ENCODE measurements around the gene ZNF276.
A peak's percentile ranks its signal among the peaks of the same experiment; 100 is the strongest.

ZNF276 gene

DNA sequence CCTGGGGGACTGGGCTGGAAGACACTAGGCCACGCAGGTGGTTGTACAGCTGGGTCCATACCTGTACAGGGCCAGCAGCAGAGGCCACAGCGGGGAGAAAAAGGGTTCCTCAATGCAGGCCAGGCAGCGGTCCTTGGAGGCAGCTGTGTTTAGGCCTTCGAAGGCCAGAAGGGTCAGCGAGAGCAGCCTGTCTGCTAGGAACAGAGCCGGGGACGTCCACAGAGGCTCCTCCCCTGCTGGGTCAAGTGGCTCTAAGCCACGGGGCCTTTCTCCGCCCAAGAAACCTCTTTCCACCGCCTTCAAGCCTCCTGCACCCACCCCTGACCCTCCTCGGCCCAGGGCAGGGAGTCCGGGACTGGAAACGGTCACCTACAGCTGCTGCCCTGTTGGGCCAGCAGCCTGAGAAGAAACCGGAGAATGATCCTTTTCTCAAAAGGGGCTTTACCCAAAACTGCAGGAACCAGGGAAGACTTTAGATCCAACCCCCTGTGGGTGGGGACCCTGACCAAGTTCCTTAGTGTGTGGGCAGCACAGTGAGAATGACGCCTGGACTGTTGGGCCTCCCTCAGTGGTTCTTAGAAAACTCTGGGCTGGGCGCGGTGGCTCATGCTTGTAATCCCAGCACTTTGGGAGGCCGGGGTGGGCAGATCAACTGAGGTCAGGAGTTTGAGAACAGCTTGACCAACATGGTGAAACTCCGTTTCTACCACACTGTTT lies 11.5 kb upstream of the ZNF276 start:
- H3K4me3 ChIP-seq (ENCODE audit: low read depth, low read length), result no peak overlapping the region
- DNase-seq (ENCODE audit: low read depth), result no peak

DNA sequence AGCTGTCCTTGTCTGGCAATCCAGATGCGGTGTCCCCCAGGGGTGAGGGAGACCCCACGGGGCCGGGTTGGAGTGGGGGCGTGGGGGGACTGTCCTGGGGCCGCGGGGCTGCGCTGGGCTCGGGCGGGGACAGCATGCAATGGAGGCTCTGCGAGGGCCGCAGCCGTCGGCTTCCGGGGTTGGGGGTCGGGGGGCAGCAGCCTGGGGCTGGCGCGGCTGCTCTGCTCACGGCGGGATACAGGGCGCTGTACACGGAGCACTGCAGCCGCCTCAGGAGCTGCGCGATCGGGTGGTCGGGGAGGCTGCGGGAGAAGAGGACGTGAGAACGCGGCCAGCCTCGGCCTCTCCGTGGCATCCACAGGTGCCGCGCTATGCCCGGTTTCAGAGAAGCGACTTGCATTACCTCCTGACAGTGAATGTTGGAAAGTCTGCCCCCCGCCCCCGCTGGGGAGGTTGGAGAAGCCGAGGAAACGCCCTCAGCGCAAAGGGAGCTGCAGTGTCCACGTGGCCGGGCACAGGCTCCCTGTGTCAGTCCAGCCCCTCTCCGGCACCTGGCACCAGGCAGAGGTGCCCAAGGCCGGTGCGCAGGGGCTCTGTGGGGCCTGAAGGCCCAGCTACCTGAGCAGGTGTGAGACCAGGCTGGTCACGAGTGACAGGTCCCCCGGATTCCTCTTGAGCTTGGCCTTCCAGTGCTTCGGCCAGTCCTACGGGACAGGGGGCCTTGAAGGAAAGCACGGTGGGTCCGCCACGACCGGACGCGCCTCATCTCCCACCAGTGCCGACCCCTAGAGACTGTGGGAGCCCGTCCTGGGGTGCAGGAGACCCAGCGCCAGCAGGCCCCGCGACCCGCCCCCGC lies 10.4 kb upstream of the ZNF276 start:
- H3K4me3 ChIP-seq (ENCODE audit: low read depth, low read length), result no peak overlapping the region
- DNase-seq (ENCODE audit: low read depth), result no peak

DNA sequence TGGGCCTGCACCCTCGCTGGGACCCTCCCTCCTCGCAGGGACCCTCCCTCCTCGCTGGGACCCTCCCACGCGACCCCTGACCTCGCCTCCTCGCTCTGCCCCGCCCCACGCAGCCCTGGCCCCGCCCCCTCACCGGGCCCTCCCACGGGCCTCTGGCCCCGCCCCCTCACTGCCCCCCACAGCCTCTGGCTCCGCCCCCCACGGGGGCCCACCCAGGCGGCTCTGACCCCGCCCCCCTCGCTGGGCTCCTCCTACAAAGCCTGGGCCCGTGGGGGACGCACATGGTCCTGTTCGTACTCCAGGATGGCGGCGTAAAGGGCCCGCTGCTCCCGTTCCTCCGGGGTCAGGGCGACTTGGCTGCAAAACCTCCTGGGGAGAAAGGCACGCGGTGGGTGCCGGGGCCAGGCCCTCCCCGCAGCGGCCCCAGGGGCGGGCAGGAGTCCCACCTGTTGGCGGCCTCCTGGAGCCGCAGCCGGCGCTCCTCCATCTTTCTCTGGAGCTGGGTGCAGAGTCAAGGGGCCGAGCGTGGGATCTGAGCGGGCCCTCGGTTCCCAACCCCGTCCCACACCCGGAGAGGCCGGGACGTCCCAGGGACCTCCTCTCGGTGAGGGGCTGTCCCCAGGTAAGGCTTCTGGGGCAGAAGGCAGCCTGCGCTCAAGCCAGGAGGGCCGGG lies 9.6 kb upstream of the ZNF276 start:
- H3K4me3 ChIP-seq (ENCODE audit: low read depth, low read length), result peak overlapping the region; percentile 71
- DNase-seq (ENCODE audit: low read depth), result no peak

DNA sequence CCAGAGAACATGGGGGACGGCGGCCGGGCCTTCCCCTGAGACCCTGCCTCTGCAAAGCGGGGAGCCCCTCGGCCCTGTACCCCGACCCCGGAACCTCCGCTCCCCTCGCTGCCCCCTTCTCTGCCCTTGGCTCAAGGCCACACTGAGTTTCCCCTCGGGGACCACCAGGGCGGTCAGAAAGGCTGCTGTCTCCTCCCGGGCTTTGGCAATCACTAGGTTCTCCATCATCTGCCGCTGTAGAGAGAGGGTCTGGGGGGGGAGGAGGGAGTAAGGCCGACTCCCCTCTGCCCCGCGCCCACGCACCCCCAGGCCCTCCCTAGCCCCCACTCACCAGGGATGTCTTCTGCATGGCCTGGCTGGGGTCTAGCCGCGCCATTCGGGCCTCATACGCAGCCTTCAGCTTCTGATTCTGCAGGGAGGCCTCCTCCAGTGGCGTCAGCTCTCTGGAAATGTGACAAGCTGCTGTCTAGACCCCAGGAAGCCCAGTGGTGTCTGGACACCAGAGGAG lies 9.0 kb upstream of the ZNF276 start:
- H3K4me3 ChIP-seq (ENCODE audit: low read depth, low read length), result peak overlapping the region; percentile 71
- DNase-seq (ENCODE audit: low read depth), result no peak

DNA sequence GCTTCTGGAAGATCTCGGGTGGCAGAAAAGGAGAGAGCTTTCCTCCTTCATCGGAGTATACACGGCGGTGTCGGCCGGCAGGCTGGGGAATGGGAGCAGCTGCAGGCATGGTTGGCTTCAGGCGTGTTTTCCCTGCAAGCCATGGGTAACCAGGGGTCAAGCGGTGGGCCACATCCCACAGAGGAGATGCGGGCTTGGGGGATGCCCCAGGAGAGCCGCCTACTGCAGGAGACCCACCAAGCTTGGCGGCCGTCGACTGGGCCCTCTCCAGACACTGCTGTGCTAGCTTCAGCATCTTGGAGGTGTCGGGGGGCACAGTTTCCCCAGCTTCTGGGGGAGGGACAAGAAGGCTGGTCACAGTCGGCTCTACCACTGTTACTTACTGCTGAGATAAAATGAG lies 4.8 kb upstream of the ZNF276 start:
- H3K4me3 ChIP-seq (ENCODE audit: low read depth, low read length), result no peak overlapping the region
- no peak for DNase-seq (ENCODE audit: low read depth)

DNA sequence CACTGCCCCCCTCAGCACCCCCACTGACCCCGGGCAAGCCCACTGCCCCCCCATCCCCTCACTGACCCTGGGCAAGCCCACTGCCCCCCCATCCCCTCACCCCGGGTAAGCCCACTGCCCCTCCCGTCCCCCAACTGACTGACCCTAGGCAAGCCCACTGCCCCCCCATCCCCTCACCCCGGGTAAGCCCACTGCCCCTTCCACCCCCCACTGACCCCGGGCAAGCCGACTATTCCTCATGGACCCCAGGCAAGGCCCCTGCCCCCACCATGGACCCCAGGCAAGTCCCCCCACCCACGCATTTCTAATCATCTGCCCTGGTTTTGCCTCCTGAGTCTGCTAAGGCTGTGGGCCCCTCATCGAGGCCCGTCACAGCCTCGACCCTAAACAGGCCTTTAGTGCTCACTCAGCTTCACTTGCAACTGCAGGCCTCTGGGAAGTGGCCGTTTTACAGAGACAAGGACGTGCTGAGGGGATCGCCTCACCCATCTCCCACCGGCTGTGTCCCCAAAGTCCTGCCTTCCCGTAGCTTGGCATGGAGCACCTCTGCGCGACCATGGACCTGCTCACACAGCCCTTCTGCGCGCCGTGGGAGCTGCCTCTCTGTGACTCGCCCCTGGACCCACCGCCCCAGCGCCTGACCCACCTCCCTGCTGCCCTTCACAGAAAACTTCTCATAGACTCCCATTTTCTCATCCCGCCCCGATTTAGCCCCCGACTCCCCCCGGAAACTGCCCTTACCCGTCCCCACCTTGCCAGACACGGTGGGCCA lies 4.2 kb upstream of the ZNF276 start:
- no peak overlapping the region for H3K4me3 ChIP-seq (ENCODE audit: low read depth, low read length)
- DNase-seq (ENCODE audit: low read depth), result no peak

DNA sequence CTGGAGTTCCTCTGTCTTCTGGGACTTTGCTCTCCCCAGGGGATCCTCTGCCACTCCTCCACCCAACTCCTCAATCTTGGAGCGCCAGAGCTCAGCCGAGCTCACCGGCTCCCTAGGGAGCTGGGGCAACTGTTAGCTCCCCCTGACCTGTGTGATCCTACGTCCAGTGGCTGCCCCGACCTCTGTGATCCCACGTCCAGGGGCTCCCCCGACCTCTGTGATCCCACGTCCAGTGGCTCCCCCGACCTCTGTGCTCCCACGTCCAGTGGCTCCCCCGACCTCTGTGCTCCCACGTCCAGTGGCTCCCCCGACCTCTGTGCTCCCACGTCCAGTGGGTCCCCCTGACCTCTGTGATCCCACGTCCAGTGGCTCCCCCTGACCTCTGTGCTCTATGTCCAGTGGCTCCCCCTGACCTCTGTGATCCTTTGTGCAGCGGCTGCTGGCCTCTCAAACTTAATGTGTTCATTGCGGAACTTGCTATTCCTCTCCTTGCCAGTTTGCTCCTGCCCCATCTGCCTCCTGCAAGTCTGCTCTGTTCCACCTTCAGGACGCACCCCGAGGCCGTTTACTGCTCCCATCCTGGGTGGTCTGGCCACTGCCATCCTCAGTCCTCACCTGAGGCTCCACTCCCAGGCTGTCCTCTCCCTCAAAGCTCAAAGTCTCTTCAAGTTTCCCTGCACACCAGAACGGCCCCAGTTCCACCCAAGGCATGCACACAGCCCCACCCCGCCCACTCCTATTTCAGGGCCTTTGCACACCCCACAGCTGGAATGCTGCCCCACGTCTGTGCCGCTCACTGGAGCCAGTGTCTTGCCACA lies 3.4 kb upstream of the ZNF276 start:
- no peak overlapping the region for H3K4me3 ChIP-seq (ENCODE audit: low read depth, low read length)
- DNase-seq (ENCODE audit: low read depth), result no peak

DNA sequence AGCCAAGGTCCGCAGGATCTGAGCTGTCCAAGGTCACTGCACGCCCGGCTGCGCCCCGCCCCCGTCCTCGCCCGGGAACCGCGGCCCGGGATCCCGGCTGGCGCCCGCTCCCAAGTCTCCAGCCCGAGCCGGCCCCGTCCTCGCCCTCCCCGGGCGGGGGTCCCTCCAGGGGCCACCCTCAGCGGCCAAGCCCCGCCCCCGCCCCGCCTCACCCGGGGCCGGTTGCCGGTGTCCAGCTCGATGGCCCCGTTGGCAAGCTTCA lies 855 bp upstream of the ZNF276 start:
- peak overlapping the region; percentile 74 for H3K4me3 ChIP-seq (ENCODE audit: low read depth, low read length)
- DNase-seq (ENCODE audit: low read depth), result no peak

DNA sequence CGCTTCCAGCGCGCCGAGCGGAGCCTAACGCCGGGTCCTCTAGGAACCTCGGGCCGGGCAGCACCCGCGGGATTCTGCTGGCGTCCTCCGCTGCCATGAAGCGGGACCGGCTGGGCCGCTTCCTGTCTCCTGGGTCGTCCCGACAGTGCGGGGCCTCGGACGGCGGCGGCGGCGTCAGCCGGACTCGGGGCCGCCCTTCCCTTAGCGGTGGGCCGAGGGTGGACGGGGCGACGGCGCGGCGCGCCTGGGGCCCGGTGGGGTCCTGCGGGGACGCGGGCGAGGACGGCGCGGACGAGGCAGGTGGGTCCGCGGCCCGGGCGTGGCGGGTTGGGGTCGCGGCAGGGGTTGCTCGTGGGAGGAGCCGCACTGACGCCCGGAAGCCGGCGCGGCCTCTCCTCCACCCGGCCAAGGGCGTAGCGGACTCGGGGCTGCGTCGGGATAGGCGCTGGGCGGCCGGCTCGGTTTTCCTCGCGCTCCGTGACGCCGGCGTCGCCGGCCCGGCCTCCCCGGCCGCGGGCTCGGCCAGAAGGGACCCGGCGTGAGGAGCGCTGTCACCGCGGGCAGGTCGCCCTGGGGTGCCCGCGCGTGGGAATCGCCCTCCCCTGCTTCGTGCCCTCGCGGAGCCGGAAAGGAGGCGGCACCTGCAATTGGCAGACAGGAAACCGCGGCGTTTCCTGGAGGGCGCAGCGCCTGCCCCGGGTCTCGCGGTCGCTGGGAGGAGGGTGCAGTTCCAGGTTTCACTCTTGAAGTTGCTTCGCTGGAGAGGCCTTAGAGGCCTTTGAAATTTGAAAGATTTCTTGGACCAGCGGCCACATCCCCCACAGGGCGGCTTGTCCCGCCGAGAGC lies 432 bp downstream of the ZNF276 start:
- peak overlapping the region; percentile 74 for H3K4me3 ChIP-seq (ENCODE audit: low read depth, low read length)
- DNase-seq (ENCODE audit: low read depth), result no peak

DNA sequence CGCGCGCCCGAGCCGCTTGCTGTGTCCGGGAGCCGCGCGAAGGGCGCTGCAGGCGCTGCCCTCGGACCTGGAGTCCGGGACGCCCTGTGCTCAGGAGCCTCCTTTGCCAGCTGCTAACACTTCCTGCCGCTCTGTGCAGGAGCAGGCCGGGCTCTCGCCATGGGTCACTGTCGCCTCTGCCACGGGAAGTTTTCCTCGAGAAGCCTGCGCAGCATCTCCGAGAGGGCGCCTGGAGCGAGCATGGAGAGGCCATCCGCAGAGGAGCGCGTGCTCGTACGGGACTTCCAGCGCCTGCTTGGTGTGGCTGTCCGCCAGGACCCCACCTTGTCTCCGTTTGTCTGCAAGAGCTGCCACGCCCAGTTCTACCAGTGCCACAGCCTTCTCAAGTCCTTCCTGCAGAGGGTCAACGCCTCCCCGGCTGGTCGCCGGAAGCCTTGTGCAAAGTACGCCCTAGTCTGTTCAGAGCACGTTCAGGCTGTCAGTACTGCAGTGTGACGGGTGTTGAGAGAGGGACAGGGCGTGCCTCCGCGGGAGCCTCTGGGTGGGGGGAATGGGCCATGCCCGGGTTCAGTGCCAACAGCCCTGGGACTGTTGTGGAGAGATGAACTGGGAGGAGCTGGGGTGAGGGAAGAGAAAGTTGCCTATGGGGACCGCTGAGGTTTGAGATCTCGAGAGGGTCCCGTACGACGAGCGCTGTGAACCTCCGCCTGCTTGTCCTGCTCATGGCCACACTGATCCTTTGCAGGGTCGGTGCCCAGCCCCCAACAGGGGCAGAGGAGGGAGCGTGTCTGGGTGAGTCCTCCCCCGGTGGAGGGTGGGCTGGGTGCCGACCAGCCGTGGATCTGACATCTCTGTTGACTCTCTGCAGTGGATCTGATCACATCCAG lies 1.3 kb downstream of the ZNF276 start:
- no peak for DNase-seq (ENCODE audit: low read depth)
- H3K4me3 ChIP-seq (ENCODE audit: low read depth, low read length), result peak overlapping the region; percentile 74

DNA sequence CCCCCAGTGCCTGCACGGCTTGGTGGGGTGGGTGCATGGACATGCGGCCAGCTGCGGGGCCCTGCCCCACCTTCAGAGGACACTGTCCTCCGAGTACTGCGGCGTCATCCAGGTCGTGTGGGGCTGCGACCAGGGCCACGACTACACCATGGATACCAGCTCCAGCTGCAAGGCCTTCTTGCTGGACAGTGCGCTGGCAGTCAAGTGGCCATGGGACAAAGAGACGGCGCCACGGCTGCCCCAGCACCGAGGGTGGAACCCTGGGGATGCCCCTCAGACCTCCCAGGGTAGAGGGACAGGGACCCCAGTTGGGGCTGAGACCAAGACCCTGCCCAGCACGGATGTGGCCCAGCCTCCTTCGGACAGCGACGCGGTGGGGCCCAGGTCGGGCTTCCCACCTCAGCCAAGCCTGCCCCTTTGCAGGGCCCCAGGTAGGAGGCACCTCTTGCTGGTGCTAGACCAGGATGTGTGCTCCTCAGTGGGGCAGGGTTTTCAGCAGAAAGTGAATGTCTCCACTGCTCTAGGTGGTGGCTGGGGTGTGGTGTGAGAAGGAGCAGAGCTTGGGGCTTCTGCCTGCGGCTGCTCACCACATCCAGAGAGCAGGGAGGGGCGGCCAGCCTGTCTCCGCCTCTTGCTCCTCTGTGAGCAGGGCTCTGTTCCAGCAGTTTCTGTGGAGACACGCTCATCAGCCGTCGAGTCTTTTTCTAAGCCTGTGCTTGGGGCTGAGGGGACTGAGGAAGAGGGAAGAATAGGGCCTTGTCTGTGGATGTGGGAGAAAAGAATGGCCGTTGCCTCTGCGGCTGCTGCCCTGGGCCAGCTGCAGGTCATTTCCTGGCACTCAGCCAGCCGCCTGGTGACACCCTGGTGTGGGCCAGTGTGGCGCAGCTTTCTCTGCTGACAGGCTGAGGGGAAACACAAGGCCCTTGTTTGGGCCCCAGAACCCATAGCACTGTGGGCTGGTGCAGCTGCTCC lies 2.2 kb downstream of the ZNF276 start:
- H3K4me3 ChIP-seq (ENCODE audit: low read depth, low read length), result no peak overlapping the region
- no peak for DNase-seq (ENCODE audit: low read depth)

DNA sequence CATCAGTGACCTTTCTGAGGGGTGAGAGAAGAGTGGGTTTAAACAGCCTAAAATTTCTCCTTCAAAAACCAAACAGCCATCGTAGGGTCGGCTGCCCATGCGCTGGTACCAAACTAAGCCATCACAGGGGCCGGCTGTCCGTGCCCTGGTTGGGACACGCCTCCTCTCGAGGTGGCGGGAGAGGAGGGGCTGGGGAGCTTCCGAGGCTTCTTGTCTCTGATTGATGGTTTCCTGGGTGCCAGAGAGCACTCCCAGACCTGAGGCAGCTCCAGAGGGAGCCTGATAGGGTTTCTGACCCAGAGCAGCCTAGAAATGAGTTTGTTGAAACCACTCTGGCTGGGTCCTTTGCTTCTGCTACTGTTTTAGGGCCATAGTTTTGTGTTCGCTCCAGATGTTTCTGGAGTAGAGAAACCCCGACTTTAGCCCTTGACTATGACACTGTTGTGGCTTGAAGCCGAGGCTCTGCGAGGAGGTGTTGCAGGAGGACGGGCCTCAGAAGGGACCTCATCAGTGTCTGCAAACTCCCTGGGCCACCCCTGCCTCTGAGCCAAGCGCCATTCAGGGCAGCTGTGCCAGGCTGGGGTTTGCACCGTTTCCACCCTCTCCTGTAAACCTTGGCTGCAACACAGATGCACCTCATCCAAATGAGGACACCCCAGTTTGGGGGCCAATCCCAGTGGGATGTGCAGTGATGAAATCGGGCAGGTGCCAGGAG lies 6.2 kb downstream of the ZNF276 start:
- no peak overlapping the region for H3K4me3 ChIP-seq (ENCODE audit: low read depth, low read length)
- DNase-seq (ENCODE audit: low read depth), result no peak

DNA sequence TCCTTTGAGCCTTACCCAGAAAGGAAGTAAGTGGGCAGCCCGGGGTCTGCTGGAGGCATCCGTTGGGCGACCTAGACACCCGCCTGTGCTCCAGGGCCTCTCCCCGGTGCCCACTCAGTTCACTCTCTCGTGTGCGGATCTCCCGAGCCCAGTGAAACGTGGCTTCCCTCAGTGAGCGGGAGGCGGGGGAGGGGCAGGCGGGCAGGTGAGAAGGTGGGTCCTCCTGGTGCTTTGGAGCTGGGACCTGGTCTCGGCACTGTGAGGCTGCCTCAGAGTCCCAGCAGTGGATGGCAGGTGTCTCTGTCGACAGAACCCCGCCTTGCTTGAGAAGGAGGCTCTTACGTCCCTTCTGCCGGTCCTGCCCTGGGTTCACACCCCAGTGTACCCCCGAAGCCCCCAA lies 8.0 kb downstream of the ZNF276 start:
- no peak overlapping the region for H3K4me3 ChIP-seq (ENCODE audit: low read depth, low read length)

DNA sequence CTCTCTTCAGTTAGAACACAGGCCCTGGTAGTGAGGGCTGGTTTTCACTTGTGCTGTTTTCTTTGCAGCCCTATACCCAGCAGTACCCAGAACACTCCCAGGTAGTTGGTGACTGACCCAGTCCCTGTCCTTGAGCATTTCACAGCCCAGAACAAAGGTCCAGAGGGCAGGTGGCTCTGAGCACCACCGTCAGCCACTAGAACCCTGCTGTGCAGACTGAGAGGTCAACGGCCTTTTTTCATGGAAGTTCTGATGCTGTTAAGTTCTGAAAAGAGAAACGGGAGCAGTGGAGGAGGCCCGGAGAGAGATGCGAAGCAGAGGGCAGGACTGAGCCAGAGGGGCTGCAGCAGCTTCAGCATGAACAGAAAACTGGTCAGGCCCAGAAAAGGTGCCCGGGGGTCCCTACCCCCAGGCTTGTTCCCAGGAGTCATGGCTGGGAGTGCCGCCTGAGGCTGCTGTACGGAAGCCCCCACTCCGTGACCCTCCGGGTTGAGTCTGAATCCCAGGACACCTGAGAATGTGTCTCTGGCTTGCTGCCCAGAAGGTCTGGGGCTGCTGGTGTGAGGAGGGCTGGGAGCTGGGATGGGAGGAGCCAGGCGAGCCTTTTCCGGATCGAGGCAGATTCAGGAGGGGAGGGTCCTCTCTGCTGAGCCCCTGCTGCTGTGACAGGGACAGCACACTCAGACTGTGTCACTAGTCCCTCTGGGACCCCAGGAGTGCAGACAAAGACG lies 8.7 kb downstream of the ZNF276 start:
- DNase-seq (ENCODE audit: low read depth), result no peak
- no peak overlapping the region for H3K4me3 ChIP-seq (ENCODE audit: low read depth, low read length)

More for the DNA sequence above, 8.0 kb downstream of the ZNF276 start:
- no peak for DNase-seq (ENCODE audit: low read depth)

Measured in skeletal muscle cell (primary cell).